Loucy (cell line): ENCODE data around the gene PAX1.

Experiments used
- H2AFZ ChIP-seq: fragments of 200-600 bp; sonication (generic); 2 replicates; pipeline ENCODE4 v1.6.0; 2016; ENCODE audit warnings: antibody characterized with exemption, mild to moderate bottlenecking, low read length, moderate library complexity
- H3F3A ChIP-seq: fragments of 200-600 bp; 2 replicates; pipeline ENCODE4 v1.6.0; 2016; ENCODE audit warnings: antibody characterized with exemption, low read depth, mild to moderate bottlenecking
- H3K27me3 ChIP-seq: fragments of 200-600 bp; sonication (generic); 2 replicates; pipeline ENCODE4 v1.6.1; 2014; ENCODE audit warnings: low read length, mild to moderate bottlenecking; ENCODE audit not compliant: insufficient read depth, poor library complexity, severe bottlenecking
- H3K36me3 ChIP-seq: fragments of 200-600 bp; sonication (generic); 2 replicates; pipeline ENCODE4 v1.6.1; 2016; ENCODE audit warnings: low read length; ENCODE audit not compliant: insufficient read depth
- H3K4me1 ChIP-seq: fragments of 200-600 bp; sonication (generic); 2 replicates; pipeline ENCODE4 v1.5.1; 2014; ENCODE audit warnings: low read length, mild to moderate bottlenecking; ENCODE audit not compliant: insufficient read depth, poor library complexity, severe bottlenecking
- H3K4me2 ChIP-seq: fragments of 200-600 bp; sonication (generic); 2 replicates; pipeline ENCODE4 v1.6.0; 2014; ENCODE audit warnings: antibody characterized with exemption, low read length, low read depth, mild to moderate bottlenecking; ENCODE audit not compliant: poor library complexity, severe bottlenecking
- H3K4me3 ChIP-seq: fragments of 200-600 bp; sonication (generic); 2 replicates; pipeline ENCODE4 v1.5.1; 2014; ENCODE audit warnings: low read length, mild to moderate bottlenecking, mixed read lengths; ENCODE audit not compliant: poor library complexity, severe bottlenecking
- H3K79me2 ChIP-seq: fragments of 200-600 bp; sonication (generic); 2 replicates; pipeline ENCODE4 v1.6.1; 2014; ENCODE audit warnings: low read length; ENCODE audit not compliant: insufficient read depth
- H3K9ac ChIP-seq: fragments of 200-600 bp; sonication (generic); 2 replicates; pipeline ENCODE4 v1.6.0; 2014; ENCODE audit warnings: mild to moderate bottlenecking, low read depth, low read length, moderate library complexity; ENCODE audit not compliant: poor library complexity, severe bottlenecking
- H3K9me2 ChIP-seq: fragments of 200-600 bp; sonication (generic); replicated peaks from 2 replicates; pipeline ENCODE4 v1.6.1; 2016; ENCODE audit warnings: low read depth, low read length, mixed read lengths
- H3K9me3 ChIP-seq: fragments of 200-600 bp; sonication (generic); 2 replicates; pipeline ENCODE4 v1.6.1; 2014; ENCODE audit warnings: mild to moderate bottlenecking, antibody characterized with exemption, low read length, low read depth; ENCODE audit not compliant: insufficient read depth
- H4K20me1 ChIP-seq: fragments of 200-600 bp; sonication (generic); 2 replicates; pipeline ENCODE4 v1.6.0; 2014; ENCODE audit warnings: antibody characterized with exemption, low read length, mild to moderate bottlenecking; ENCODE audit not compliant: insufficient read depth, poor library complexity, severe bottlenecking
- EZH2phosphoT487 ChIP-seq: fragments of 200-600 bp; IDR thresholded peaks from 2 replicates; pipeline ENCODE4 v1.6.1; 2018; ENCODE audit warnings: antibody characterized with exemption, mild to moderate bottlenecking, moderate library complexity, borderline replicate concordance
- TF ChIP-seq, protein P1 (sequence below): fragments of 200-600 bp; sonication (generic); conservative IDR thresholded peaks from 2 replicates; pipeline ENCODE4 v1.5.1; 2014; ENCODE audit warnings: mild to moderate bottlenecking, antibody characterized with exemption, low read length

PAX1 gene

DNA sequence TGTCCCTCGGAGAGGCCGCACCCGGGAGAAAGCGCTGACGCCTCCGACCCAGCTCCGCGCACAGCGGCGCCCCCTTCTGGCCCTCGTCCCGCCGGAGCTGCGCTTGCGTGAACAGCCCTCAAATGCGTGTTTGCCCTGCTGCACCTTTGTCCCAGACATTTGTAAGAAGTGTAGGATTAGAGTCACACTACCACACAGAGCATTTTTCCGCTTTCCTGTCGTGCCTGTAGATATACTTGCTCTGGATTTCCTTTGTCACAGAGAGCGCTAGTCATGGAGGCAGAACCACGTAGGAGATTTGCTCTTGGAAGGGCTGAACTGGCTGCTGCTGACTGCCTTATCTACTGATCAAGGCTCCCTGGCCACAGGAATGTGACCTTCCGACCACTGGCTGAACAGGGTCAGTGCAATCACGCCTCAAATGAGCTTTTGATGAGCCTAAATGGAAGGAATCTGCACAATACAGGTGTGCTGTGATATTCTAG, 62.3 kb downstream of the PAX1 start:
- Histone ChIP-seq H2AFZ (no peak overlapping the region), H3K4me3 (no peak overlapping the region), H3K79me2 (no peaks in the 10 kb centered on the region), H3K9me3 (no peaks in the 10 kb centered on the region), H3K9ac (no peak overlapping the region), H3K4me1 (no peaks in the 10 kb centered on the region), H3K27me3 (no peaks in the 10 kb centered on the region), H4K20me1 (no peaks in the 10 kb centered on the region), H3F3A (no peaks in the 10 kb centered on the region), H3K36me3 (no peaks in the 10 kb centered on the region), H3K9me2 (no peaks in the 10 kb centered on the region), H3K4me2 (no peak overlapping the region)
- TF ChIP-seq, protein P1, sequence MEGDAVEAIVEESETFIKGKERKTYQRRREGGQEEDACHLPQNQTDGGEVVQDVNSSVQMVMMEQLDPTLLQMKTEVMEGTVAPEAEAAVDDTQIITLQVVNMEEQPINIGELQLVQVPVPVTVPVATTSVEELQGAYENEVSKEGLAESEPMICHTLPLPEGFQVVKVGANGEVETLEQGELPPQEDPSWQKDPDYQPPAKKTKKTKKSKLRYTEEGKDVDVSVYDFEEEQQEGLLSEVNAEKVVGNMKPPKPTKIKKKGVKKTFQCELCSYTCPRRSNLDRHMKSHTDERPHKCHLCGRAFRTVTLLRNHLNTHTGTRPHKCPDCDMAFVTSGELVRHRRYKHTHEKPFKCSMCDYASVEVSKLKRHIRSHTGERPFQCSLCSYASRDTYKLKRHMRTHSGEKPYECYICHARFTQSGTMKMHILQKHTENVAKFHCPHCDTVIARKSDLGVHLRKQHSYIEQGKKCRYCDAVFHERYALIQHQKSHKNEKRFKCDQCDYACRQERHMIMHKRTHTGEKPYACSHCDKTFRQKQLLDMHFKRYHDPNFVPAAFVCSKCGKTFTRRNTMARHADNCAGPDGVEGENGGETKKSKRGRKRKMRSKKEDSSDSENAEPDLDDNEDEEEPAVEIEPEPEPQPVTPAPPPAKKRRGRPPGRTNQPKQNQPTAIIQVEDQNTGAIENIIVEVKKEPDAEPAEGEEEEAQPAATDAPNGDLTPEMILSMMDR = peak; percentile 33; the same call in 1 of the 2 replicates
- no peak for TF ChIP-seq EZH2phosphoT487
